Left ventricle myocardium inferior (tissue), 1 donor: ENCODE data around the gene KCTD4. TPM values are rescaled to one million over a fixed set of nuclear protein-coding genes. Genes with fewer than 3 reads are reported as not detected.

ENCODE experiments used
- DNase-seq: peaks from one replicate; pipeline ENCODE4 v3.0.0-alpha.2; 2020
- H3K27ac ChIP-seq: fragments of 200-600 bp; replicated peaks from 2 replicates; pipeline ENCODE4 v1.8.0; 2021
- H3K27me3 ChIP-seq: fragments of 200-600 bp; 2 replicates; pipeline ENCODE4 v1.8.0; 2021; ENCODE audit warnings: low read depth
- H3K36me3 ChIP-seq: fragments of 200-600 bp; 2 replicates; pipeline ENCODE4 v1.8.0; 2021
- H3K4me1 ChIP-seq: fragments of 200-600 bp; 2 replicates; pipeline ENCODE4 v1.8.0; 2021
- H3K4me3 ChIP-seq: fragments of 200-600 bp; 2 replicates; pipeline ENCODE4 v1.8.0; 2021; ENCODE audit warnings: mild to moderate bottlenecking, moderate library complexity
- H3K9me3 ChIP-seq: fragments of 200-600 bp; replicated peaks from 2 replicates; pipeline ENCODE4 v1.8.0; 2021
- CTCF ChIP-seq: fragments of 200-600 bp; IDR thresholded peaks from 2 replicates; pipeline ENCODE4 v1.8.0; 2021; ENCODE audit warnings: antibody characterized with exemption, mild to moderate bottlenecking, borderline replicate concordance
- intact Hi-C: fragments of 100-400 bp; cut with micrococcal nuclease; formaldehyde crosslinking; loops from one replicate; pipeline ENCODE4 v1.11.0; 2022
- total RNA-seq: library from RNA; stranded (reverse); fragmentation: NEBNext Ultra II Directional; extraction: Animal tissue kit (Norgen Biotek cat#: 25700); gene quantifications from one replicate; pipeline ENCODE4 v1.2.1, GENCODE V29; 2021
- donor health status: DM: no; HTN: yes; CAD: no; lungs with severe emphysema.

Gene KCTD4
- total RNA-seq, 1 donor from 2014 or later, result 0.11 TPM

- intact Hi-C loops, result no loop called here
Observed at GRCh38 chr13:45229172-45229571, 28.3 kb upstream of the KCTD4 start.

DNA sequence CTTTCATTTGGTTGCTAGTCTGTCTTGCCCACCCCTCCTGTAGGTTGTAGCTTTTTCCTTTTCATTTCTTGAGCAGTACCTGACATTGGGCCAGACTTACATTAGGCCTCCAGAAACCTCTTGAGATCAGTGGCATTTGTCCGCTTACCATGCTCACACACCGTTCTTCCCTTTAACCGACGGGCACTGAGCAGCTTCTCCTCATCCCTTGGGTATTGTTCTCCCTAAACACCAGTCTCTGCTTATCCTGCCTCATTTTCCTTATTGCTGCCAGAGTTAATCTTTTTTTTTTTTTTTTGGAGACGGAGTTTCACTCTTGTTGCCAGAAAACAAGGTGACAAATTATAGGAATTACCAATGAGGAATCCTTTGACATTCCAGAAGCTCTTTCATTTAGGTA lies 27.2 kb upstream of the KCTD4 start:
- no peak for TF ChIP-seq CTCF
- H3K4me3 ChIP-seq, result no peak overlapping the region
- intact Hi-C loops, result no loop called here
- DNase-seq, result no peak
- H3K36me3 ChIP-seq, result no peaks in the 10 kb centered on the region
- no peaks in the 10 kb centered on the region for H3K4me1 ChIP-seq
- no peaks in the 10 kb centered on the region for H3K27me3 ChIP-seq
- no peaks in the 10 kb centered on the region for H3K9me3 ChIP-seq
- no peak overlapping the region for H3K27ac ChIP-seq

More at GRCh38 chr13:45229172-45229571, 28.3 kb upstream of the KCTD4 start:
- Histone ChIP-seq H3K27me3 (no peaks in the 10 kb centered on the region), H3K27ac (no peak overlapping the region), H3K36me3 (no peaks in the 10 kb centered on the region), H3K4me1 (no peaks in the 10 kb centered on the region), H3K9me3 (no peaks in the 10 kb centered on the region), H3K4me3 (no peak overlapping the region)
- DNase-seq, result no peak
- TF ChIP-seq CTCF, result no peak

- H3K4me3 ChIP-seq, result no peak overlapping the region
- intact Hi-C loops, result no loop called here
- H3K27me3 ChIP-seq, result no peaks in the 10 kb centered on the region
- DNase-seq, result no peak
- no peak for TF ChIP-seq CTCF
- no peaks in the 10 kb centered on the region for H3K36me3 ChIP-seq
- no peaks in the 10 kb centered on the region for H3K9me3 ChIP-seq
- no peaks in the 10 kb centered on the region for H3K4me1 ChIP-seq
- H3K27ac ChIP-seq, result no peak overlapping the region
Observed at GRCh38 chr13:45226024-45226423, 25.2 kb upstream of the KCTD4 start.

- no peak for TF ChIP-seq CTCF
- H3K27ac ChIP-seq, result no peak overlapping the region
Observed at GRCh38 chr13:45225370-45225769, 24.5 kb upstream of the KCTD4 start.

DNA sequence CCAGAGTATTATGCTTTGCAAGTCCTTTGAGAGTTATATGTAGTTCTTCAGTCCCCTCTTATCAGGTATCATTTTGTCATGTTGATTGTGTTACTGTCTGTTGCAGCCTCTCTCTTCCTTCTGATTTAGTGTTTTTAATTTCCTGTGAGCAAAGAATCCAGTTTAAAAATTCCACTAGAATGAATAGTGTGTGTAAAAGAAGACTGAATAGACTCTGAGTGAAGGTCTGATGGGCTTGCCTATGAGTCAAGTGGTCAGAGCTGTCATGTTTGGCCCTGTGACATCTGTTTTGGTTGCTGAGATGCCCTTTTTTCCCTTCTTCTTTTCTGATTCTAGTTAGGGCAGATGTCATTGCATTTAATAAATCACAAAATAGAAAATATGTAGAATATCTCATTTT lies 23.3 kb upstream of the KCTD4 start:
- Histone ChIP-seq H3K9me3 (no peaks in the 10 kb centered on the region), H3K27ac (no peak overlapping the region), H3K4me3 (no peak overlapping the region), H3K4me1 (peaks cover 11% of the 10 kb centered on the region), H3K36me3 (no peaks in the 10 kb centered on the region), H3K27me3 (no peaks in the 10 kb centered on the region)
- intact Hi-C loops, result no loop called here
- TF ChIP-seq CTCF, result no peak
- DNase-seq, result no peak

More at GRCh38 chr13:45225370-45225769, 24.5 kb upstream of the KCTD4 start:
- intact Hi-C loops, result no loop called here
- no peaks in the 10 kb centered on the region for H3K9me3 ChIP-seq
- no peak overlapping the region for H3K4me3 ChIP-seq
- no peaks in the 10 kb centered on the region for H3K4me1 ChIP-seq
- H3K36me3 ChIP-seq, result no peaks in the 10 kb centered on the region
- no peak for DNase-seq
- H3K27me3 ChIP-seq, result no peaks in the 10 kb centered on the region

DNA sequence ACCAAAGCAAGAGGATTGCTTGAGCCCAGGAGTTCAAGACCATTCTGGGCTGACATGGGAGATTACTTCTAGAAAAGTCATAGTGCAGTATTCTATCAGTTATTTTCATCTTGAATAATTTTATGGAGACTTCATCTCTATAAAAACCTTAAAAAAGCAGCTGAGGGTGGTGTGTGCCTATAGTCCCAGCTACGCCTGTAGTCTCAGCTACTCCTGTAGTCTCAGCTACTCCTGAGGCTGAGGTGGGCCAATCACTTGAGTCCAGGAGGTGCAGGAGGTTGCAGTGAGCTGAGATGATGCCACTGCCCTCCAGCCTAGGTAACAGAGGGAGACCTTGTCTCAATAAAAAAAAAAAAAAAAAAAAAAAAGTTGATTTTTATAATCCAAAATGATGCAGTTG lies 22.1 kb upstream of the KCTD4 start:
- H3K27me3 ChIP-seq, result no peaks in the 10 kb centered on the region
- TF ChIP-seq CTCF, result no peak
- H3K9me3 ChIP-seq, result no peaks in the 10 kb centered on the region

More for the DNA sequence above, 22.1 kb upstream of the KCTD4 start:
- Histone ChIP-seq H3K4me3 (no peak overlapping the region), H3K27ac (no peak overlapping the region), H3K4me1 (peaks cover 22% of the 10 kb centered on the region), H3K36me3 (no peaks in the 10 kb centered on the region)
- no peak for DNase-seq
- intact Hi-C loops, result no loop called here
